Breast epithelium (tissue), 3 donors: ENCODE results near the gene POMT1.

Experiments used
- CTCF ChIP-seq, 3 donors: fragments of 450-650 bp; IDR thresholded peaks; one replicate each; pipeline ENCODE4 v1.5.1; 2016 to 2017; ENCODE audit warnings: antibody characterized with exemption in 3 of 3, mild to moderate bottlenecking in 3 of 3, moderate library complexity in 3 of 3
- POLR2A ChIP-seq: fragments of 450-650 bp; IDR thresholded peaks from one replicate; pipeline ENCODE4 v1.6.1; 2016; ENCODE audit warnings: antibody characterized with exemption, mild to moderate bottlenecking, moderate library complexity
- POLR2AphosphoS5 ChIP-seq, 3 donors: sonication (generic); formaldehyde crosslinking; IDR thresholded peaks; one replicate each; pipeline ENCODE4 v1.6.1; 2017; ENCODE audit warnings: antibody characterized with exemption in 3 of 3

GRCh38 chr9:131518553-131518952 is 15.8 kb downstream of the POMT1 start:
- TF ChIP-seq CTCF (IDR thresholded peaks at IDR 0.05): no peak
- no peak for TF ChIP-seq POLR2AphosphoS5 (IDR thresholded peaks at IDR 0.05)
- TF ChIP-seq POLR2A: no peak
